ENCODE results near the gene MARCHF4. TPM values are rescaled to one million over a fixed set of nuclear protein-coding genes. Genes with fewer than 3 reads are reported as not detected.

The MARCHF4 gene
- total and polyA plus RNA-seq, 2 of the 8 experiments (the other 6 are each of a cell fraction or from before 2014, with no cell fraction given): 1.9 to 2.9 TPM

DNA sequence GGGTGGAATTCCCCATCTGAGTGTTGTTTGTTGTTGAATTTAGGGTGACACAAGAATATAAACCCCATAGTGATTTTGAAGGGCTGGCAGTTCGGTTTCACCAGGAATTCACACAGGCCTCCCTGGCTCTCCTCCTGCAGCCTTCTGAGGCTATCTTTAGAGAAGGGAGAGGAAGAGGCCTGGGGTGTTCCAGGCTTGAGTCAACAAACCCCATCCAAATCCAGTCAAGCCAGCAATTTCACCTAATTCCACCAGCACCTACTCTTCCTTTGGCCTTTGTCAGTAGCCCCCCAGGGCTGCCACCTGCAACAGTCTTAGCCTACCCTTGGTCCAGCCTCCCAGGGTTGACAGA lies 32.0 kb downstream of the MARCHF4 start (continued):
- TF ChIP-seq NRF1 (IDR thresholded peaks at IDR 0.05; ENCODE audit: low read depth, low read length) (no peak), RAD21 (IDR thresholded peaks at IDR 0.05 in 1 of 2, conservative IDR thresholded peaks at IDR 0.05 in 1 of 2; ENCODE audit: low read depth in 2 of 2, low read length in 2 of 2) (no peak), ZNF274 (IDR thresholded peaks at IDR 0.05; ENCODE audit: borderline replicate concordance, extremely low read depth, low read length) (no peak), SRF (IDR thresholded peaks at IDR 0.05; ENCODE audit: low read depth, low read length) (no peak), RFX5 (IDR thresholded peaks at IDR 0.05; ENCODE audit: borderline replicate concordance, low read depth, low read length) (no peak), SP4 (IDR thresholded peaks at IDR 0.05; ENCODE audit: low read length) (no peak), SP2 (IDR thresholded peaks at IDR 0.05; ENCODE audit: low read length) (no peak)

All from H1 (cell line).